ENCODE data around the gene ZDHHC8. TPM values are rescaled to one million over a fixed set of nuclear protein-coding genes. Genes with fewer than 3 reads are reported as not detected.

ZDHHC8 gene, protein sequence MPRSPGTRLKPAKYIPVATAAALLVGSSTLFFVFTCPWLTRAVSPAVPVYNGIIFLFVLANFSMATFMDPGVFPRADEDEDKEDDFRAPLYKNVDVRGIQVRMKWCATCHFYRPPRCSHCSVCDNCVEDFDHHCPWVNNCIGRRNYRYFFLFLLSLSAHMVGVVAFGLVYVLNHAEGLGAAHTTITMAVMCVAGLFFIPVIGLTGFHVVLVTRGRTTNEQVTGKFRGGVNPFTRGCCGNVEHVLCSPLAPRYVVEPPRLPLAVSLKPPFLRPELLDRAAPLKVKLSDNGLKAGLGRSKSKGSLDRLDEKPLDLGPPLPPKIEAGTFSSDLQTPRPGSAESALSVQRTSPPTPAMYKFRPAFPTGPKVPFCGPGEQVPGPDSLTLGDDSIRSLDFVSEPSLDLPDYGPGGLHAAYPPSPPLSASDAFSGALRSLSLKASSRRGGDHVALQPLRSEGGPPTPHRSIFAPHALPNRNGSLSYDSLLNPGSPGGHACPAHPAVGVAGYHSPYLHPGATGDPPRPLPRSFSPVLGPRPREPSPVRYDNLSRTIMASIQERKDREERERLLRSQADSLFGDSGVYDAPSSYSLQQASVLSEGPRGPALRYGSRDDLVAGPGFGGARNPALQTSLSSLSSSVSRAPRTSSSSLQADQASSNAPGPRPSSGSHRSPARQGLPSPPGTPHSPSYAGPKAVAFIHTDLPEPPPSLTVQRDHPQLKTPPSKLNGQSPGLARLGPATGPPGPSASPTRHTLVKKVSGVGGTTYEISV
- total RNA-seq: 10 to 100 TPM; 26.4 to 31.3 TPM

DNA sequence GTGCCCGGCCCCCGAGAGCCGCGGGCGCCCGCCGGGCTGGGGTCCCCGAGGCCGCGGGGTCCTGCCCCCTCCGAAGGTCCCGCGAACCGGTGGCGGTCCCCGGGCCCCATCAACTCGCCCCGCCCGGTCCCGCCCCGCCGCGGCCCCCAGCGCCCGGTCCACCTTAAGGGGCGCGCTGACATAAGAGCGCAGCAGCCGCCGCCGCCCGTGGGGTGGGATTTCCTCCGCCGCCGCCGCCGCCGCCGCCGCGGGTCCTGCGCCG is at the start of gene ZDHHC8:
TSS of gene ZDHHC8 (plus strand) at position 208 of the 262 bp plus-strand sequence. CDS start 144 bp downstream, outside the sequence.
- H3K4me3 Mint-ChIP-seq: peak within 1 kb of the TSS; percentile 68
- DNase-seq: no peak
- intact Hi-C loops (cut with micrococcal nuclease): loop anchor here (2.0 kb wide), 1 partner anchor 15 kb away; the partner anchor contains the start of genes RANBP1 and TRMT2A
- no peaks in the 10 kb centered on the region for H3K27me3 Mint-ChIP-seq (ENCODE audit: low read depth)
- CTCF ChIA-PET: no interaction called here
- H3K36me3 Mint-ChIP-seq (ENCODE audit: low read depth): peaks cover 3% of the 10 kb centered on the region
- peaks cover 29% of the 10 kb centered on the region for H3K4me1 Mint-ChIP-seq (ENCODE audit: low read depth)
- no peak within 1 kb of the TSS for H3K27ac Mint-ChIP-seq
- H3K9me3 Mint-ChIP-seq: no peaks in the 10 kb centered on the region

DNA sequence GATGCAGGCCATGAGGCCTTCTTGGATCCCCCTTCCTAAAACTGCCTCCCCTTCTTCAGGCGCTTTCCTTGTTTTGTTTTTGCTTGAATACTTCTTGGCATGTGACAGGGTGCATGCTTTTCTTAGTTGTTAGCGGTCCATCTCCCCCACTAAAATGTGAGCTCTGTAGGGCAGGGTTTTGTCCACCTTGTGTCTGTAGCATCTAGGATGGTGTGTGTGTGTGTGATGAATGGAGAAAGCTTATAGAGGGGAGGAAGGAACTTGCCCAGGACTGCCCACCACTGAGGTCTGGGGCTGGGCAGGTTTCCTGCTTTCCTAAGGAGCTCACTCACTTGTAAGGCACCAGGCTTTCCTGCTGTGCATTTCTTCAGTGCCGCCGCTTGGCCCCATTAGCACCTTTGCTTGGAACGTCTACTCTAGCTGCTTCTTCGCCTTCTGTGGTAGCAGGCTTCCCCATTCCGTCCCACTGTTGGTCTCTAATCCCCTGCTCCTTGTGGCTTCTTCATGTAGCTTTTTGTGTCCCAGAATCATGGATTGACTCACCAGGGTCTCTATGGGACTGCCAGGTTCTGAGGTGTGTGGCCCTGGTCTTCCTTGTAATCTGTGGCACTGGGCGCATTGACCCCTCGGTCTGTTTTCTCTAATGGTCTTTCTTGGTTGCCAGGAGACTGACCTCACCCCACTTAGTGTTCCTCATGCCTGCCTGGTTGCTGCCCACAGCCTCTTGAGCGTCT is 48.3 kb upstream of the ZDHHC8 start:
- Mint-ChIP-seq H3K27ac (no peak overlapping the region), H3K9me3 (no peaks in the 10 kb centered on the region), H3K36me3 (ENCODE audit: low read depth) (peaks cover 27% of the 10 kb centered on the region), H3K27me3 (ENCODE audit: low read depth) (no peaks in the 10 kb centered on the region), H3K4me1 (ENCODE audit: low read depth) (peaks cover 42% of the 10 kb centered on the region), H3K4me3 (no peak overlapping the region)
- CTCF ChIA-PET: no interaction called here
- no peak for DNase-seq
- intact Hi-C loops (cut with micrococcal nuclease): loop anchor here (5.0 kb wide), 1 partner anchor 46 kb away; no protein-coding TSS in a partner anchor

GRCh38 chr22:20083891-20084546 is 47.6 kb upstream of the ZDHHC8 start:
- CTCF ChIA-PET: no interaction called here
- H3K27ac Mint-ChIP-seq: no peak overlapping the region
- H3K9me3 Mint-ChIP-seq: no peaks in the 10 kb centered on the region
- H3K4me1 Mint-ChIP-seq (ENCODE audit: low read depth): peaks cover 42% of the 10 kb centered on the region
- no peak overlapping the region for H3K4me3 Mint-ChIP-seq
- H3K27me3 Mint-ChIP-seq (ENCODE audit: low read depth): no peaks in the 10 kb centered on the region
- DNase-seq: no peak
- H3K36me3 Mint-ChIP-seq (ENCODE audit: low read depth): peaks cover 27% of the 10 kb centered on the region
- intact Hi-C loops (cut with micrococcal nuclease): loop anchor here (5.0 kb wide), 1 partner anchor 47 kb away; no protein-coding TSS in a partner anchor

DNA sequence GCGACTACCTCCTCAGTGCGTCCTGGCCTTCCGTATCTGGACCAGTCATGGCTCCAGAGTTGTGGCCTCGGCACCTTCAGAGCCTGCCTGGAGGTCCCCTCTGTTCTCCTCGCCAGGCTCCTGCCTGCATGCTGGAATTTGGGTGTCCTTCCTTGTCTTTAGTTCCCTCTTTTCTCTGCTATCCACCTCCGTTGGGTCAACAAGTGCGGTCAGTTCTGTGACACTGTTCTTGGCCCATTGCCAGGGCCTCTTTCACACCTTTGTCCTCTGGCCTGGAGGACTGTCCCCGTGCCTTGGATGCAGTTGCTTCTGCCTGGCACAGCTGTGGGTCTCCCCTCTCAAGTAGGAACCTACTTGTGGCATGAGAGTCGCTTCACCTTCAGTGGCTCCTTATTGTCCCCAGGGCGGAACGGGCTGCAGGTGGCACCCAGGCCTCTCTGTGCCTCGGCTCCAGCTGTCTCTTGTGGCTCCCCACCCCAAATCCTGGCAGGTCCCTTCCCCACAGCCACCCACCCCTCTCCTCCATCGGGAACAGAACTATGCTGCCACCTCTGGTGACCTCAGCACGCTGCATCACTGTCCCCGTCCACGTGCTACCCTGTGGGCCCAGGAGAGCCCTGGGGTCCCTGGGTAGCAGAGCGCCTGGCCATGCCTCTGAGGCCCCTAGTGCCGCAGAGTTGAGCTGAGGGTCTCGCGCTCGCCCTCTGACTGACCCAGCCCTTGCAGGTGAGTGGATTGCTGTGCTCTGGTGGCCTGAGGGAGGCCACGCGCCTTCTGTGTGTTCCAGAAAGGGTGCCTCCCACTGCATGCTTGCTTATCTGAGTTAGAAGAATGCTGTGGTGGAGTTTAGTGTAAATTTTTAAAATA is 46.8 kb upstream of the ZDHHC8 start:
- no peaks in the 10 kb centered on the region for H3K9me3 Mint-ChIP-seq
- intact Hi-C loops (cut with micrococcal nuclease): loop anchor here (5.0 kb wide), 1 partner anchor 47 kb away; no protein-coding TSS in a partner anchor
- H3K4me3 Mint-ChIP-seq: peak overlapping the region; percentile 28
- CTCF ChIA-PET: interaction anchor here (1.2 kb wide), 1 partner anchor 9 kb away, joined by 3 read pairs; no protein-coding TSS in a partner anchor
- H3K27me3 Mint-ChIP-seq (ENCODE audit: low read depth): no peaks in the 10 kb centered on the region
- DNase-seq: peak; percentile 42
- H3K36me3 Mint-ChIP-seq (ENCODE audit: low read depth): peaks cover 34% of the 10 kb centered on the region
- peaks cover 42% of the 10 kb centered on the region for H3K4me1 Mint-ChIP-seq (ENCODE audit: low read depth)
- no peak overlapping the region for H3K27ac Mint-ChIP-seq

DNA sequence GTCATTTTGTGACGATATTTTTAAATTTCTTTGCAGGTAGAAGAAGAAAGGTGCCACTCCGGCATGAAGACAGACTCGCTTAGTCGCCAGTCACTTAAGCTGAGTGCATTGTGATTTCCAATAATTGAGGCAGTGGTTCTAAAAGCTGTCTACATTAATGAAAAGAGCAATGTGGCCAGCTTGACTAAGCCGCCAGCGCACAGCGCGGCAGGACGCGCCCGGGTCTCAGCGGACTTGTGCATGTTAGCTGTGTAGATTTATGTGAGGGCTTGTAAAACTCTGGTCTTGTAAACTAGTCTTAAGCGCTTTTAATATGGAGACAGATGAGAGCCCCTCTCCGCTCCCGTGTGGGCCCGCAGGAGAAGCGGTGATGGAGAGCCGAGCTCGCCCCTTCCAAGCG is 46.0 kb upstream of the ZDHHC8 start:
- intact Hi-C loops (cut with micrococcal nuclease): no loop called here
- H3K4me1 Mint-ChIP-seq (ENCODE audit: low read depth): peaks cover 41% of the 10 kb centered on the region
- no peak overlapping the region for H3K27ac Mint-ChIP-seq
- CTCF ChIA-PET: interaction anchor here (1.2 kb wide), 1 partner anchor 8 kb away, joined by 3 read pairs; no protein-coding TSS in a partner anchor
- H3K4me3 Mint-ChIP-seq: no peak overlapping the region
- DNase-seq: no peak
- H3K36me3 Mint-ChIP-seq (ENCODE audit: low read depth): peaks cover 41% of the 10 kb centered on the region
- no peaks in the 10 kb centered on the region for H3K9me3 Mint-ChIP-seq
- no peaks in the 10 kb centered on the region for H3K27me3 Mint-ChIP-seq (ENCODE audit: low read depth)

- no peak overlapping the region for H3K27ac Mint-ChIP-seq
- no peaks in the 10 kb centered on the region for H3K9me3 Mint-ChIP-seq
- no peak for DNase-seq
- intact Hi-C loops (cut with micrococcal nuclease): no loop called here
- CTCF ChIA-PET: interaction anchor here (1.1 kb wide), 1 partner anchor 117 kb away, joined by 3 read pairs; no protein-coding TSS in a partner anchor
- no peaks in the 10 kb centered on the region for H3K27me3 Mint-ChIP-seq (ENCODE audit: low read depth)
- H3K4me1 Mint-ChIP-seq (ENCODE audit: low read depth): peaks cover 36% of the 10 kb centered on the region
- H3K4me3 Mint-ChIP-seq: no peak overlapping the region
- H3K36me3 Mint-ChIP-seq (ENCODE audit: low read depth): peaks cover 42% of the 10 kb centered on the region
Observed at GRCh38 chr22:20086101-20086599, 45.5 kb upstream of the ZDHHC8 start.

DNA sequence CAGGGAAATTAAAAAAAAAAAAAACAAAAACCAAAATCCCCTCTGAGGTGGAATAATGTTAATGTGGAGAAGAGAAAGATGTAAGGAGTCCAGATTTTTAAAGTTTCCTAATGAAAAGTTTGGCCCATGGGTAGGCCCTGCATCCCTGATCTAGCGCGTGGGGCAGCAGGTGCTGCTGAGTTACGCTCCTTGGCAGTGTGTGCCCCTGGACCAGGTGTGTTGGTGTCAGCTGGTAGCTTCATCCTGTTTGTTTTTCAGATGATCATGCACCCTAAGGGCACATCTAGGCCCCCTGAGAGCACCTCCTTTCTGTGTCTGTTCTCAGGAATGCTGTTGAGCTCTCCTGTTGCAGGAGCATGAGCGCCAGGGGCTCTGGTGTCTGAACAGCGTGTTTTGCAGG is 44.8 kb upstream of the ZDHHC8 start:
- CTCF ChIA-PET: interaction anchor here (1.1 kb wide), 1 partner anchor 118 kb away, joined by 3 read pairs; no protein-coding TSS in a partner anchor
- Mint-ChIP-seq H3K9me3 (no peaks in the 10 kb centered on the region), H3K4me1 (ENCODE audit: low read depth) (peaks cover 30% of the 10 kb centered on the region), H3K27ac (no peak overlapping the region), H3K4me3 (no peak overlapping the region), H3K27me3 (ENCODE audit: low read depth) (no peaks in the 10 kb centered on the region), H3K36me3 (ENCODE audit: low read depth) (peaks cover 44% of the 10 kb centered on the region)
- intact Hi-C loops (cut with micrococcal nuclease): no loop called here
- DNase-seq: no peak

DNA sequence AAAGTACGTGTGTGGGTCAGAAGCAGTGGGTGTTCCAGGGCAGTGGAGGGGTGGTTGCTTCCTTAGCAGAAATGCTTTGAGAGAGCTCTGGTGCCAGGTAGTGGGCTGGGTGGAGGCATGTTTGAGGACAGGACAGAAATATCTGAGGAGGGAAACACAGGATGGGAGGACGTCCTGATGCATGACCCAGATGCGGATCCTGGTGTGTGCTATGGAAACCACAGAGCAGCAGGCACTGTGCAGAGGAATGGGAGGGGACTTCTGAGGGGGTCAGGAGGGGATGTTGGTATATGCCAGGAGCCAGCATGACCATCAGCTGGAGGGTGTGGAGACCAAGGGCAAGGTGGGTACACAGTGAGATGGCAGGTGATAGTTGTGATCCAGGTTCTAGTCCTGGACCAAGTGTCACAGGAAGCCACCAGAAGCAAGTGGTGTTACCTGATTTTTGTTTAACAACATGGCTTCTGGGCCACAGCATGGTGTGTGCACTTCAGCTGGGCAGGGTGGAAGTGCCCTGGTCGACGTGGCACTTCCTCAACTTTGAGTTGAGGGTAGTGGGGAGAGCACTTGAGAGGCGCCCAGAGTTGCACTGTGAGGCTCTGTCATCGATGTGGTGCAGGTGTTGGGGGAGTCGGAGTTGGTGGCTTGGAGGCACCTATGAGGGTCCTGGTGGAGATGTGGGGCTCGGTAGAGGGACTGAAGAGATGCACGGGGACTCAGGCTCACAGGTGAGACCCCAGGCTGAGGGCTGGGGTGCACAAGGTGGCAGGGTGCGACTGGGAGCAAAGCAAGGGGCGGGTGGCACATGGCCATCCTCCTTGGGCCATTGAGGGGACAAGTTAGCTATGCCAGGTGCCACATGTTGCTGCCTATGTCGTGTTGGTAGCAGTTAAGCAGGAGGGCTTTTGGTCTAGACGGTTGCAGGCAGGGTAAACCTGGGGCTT is 44.0 kb upstream of the ZDHHC8 start:
- intact Hi-C loops (cut with micrococcal nuclease): no loop called here
- no peaks in the 10 kb centered on the region for H3K27me3 Mint-ChIP-seq (ENCODE audit: low read depth)
- H3K4me3 Mint-ChIP-seq: no peak overlapping the region
- DNase-seq: no peak
- peaks cover 21% of the 10 kb centered on the region for H3K4me1 Mint-ChIP-seq (ENCODE audit: low read depth)
- CTCF ChIA-PET: interaction anchor here (1.1 kb wide), 2 partner anchors 9 to 119 kb away, joined by 3 read pairs; no protein-coding TSS in a partner anchor
- no peak overlapping the region for H3K27ac Mint-ChIP-seq
- H3K9me3 Mint-ChIP-seq: no peaks in the 10 kb centered on the region
- H3K36me3 Mint-ChIP-seq (ENCODE audit: low read depth): peaks cover 51% of the 10 kb centered on the region

DNA sequence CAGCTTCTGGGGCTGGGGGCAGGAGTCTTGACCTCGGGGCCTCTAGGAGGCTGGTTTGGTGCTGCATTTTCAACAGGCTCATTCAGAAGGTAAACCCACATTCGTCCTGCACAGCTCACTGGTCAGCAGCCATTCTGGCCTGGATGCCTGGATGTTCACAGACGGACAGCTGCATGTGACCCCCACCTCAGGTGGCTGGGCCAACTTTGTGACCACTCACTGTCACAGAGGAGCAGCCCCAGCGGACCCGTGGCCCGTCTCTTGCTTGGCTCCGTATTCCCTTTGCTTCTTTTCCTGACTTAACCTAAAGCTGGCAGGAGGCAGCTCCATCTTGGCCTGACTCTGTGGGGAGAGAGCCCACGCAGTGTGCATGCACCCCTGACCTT is 43.3 kb upstream of the ZDHHC8 start:
- no peak overlapping the region for H3K4me3 Mint-ChIP-seq
- no peaks in the 10 kb centered on the region for H3K9me3 Mint-ChIP-seq
- CTCF ChIA-PET: interaction anchor here (1.1 kb wide), 1 partner anchor 9 kb away, joined by 3 read pairs; no protein-coding TSS in a partner anchor
- H3K4me1 Mint-ChIP-seq (ENCODE audit: low read depth): peaks cover 15% of the 10 kb centered on the region
- DNase-seq: no peak
- H3K27me3 Mint-ChIP-seq (ENCODE audit: low read depth): no peaks in the 10 kb centered on the region
- intact Hi-C loops (cut with micrococcal nuclease): no loop called here
- peaks cover 51% of the 10 kb centered on the region for H3K36me3 Mint-ChIP-seq (ENCODE audit: low read depth)
- no peak overlapping the region for H3K27ac Mint-ChIP-seq

DNA sequence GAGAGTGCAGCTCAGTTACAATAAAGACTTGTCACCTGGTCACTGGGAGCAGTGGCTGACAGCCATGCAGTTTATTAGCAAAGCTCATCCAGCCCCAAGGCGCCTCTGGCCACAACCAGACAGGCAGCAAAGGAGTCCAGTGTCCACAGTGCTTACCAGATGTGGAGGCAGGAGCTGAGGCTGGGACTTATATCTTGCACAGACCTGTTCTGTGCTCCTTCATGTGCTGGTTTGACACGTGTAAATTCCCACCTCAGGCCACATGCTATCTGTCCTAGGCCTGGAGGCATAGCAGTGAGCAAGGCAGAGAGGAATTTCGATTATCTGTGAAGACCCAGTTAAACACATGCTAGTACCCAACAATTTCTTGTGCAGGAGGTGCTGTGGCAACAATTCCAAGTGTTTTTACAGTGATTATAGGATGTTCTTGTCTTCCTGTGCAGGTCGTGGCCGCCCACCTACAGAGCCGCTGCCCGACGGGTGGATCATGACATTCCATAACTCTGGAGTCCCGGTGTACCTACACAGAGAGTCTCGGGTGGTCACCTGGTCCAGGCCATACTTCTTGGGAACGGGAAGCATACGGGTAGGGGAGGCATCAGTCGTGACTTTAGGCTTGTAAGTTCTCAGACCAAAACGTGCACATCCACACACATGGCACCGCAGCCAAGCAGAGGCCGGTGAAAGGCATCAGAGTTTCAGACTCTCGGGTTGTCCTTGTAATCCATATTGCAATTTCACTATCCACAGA is 42.2 kb upstream of the ZDHHC8 start:
- Mint-ChIP-seq H3K36me3 (ENCODE audit: low read depth) (peaks cover 55% of the 10 kb centered on the region), H3K27ac (no peak overlapping the region), H3K4me3 (no peak overlapping the region), H3K27me3 (ENCODE audit: low read depth) (no peaks in the 10 kb centered on the region), H3K4me1 (ENCODE audit: low read depth) (peaks cover 8% of the 10 kb centered on the region), H3K9me3 (no peaks in the 10 kb centered on the region)
- CTCF ChIA-PET: no interaction called here
- intact Hi-C loops (cut with micrococcal nuclease): no loop called here
- no peak for DNase-seq
